Prostate gland (tissue), 2 donors: ENCODE measurements around the gene MED27.

Experiments used
- CTCF ChIP-seq, 4 experiments: fragments of 200-600 bp in 2 of 4; fragments of 450-650 bp in 2 of 4; sonication (generic) in 2 of 4; IDR thresholded peaks; 1 replicate in 3 of 4; 2 replicates in 1 of 4; pipeline ENCODE4 v1.5.1; 2016 to 2019; ENCODE audit warnings: antibody characterized with exemption in 4 of 4, mild to moderate bottlenecking in 2 of 4, moderate library complexity in 2 of 4
- POLR2A ChIP-seq: fragments of 450-650 bp; IDR thresholded peaks from one replicate; pipeline ENCODE4 v1.6.1; 2016; ENCODE audit warnings: antibody characterized with exemption, mild to moderate bottlenecking
- POLR2AphosphoS5 ChIP-seq: sonication (generic); formaldehyde crosslinking; IDR thresholded peaks from one replicate; pipeline ENCODE4 v1.6.1; 2017; ENCODE audit warnings: antibody characterized with exemption

DNA sequence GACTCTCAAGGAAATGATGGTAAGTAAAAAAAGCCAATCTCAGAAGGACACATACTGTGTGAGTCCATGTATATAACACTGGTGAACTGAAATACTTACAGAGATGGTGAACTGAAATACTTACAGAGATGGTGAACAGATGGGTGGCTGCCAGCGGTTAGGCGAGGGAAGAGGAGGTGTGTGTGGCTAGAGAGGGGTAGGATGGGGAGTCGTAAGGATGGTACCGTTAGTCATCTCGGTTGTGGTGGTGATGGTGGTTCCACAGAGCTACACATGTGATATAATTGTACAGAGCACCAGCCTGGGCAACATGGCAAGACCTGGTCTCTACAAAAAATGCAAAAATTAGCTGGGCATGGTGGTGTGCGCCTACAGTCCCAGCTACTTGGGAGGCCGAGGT is 226.2 kb downstream of the MED27 start:
- TF ChIP-seq CTCF (IDR thresholded peaks at IDR 0.05): no peak
- TF ChIP-seq POLR2A: no peak
- no peak for TF ChIP-seq POLR2AphosphoS5
